Fibroblast of pulmonary artery (primary cell): ENCODE data around the gene C1RL.

ENCODE experiments used
- DNase-seq: peaks from one replicate; pipeline ENCODE4 v3.0.0-alpha.2; 2010; ENCODE audit warnings: low read depth
- H3K4me3 ChIP-seq: replicated peaks from 2 replicates; pipeline ENCODE4 v1.5.1; 2011; ENCODE audit warnings: low read depth, mild to moderate bottlenecking, control low read depth, low read length, moderate library complexity
- TF ChIP-seq, protein P1 (sequence below): IDR thresholded peaks from 2 replicates; pipeline ENCODE4 v1.5.1; 2011; ENCODE audit warnings: mild to moderate bottlenecking, control low read depth, low read length, inconsistent platforms; ENCODE audit errors: missing control alignments

The C1RL gene

DNA sequence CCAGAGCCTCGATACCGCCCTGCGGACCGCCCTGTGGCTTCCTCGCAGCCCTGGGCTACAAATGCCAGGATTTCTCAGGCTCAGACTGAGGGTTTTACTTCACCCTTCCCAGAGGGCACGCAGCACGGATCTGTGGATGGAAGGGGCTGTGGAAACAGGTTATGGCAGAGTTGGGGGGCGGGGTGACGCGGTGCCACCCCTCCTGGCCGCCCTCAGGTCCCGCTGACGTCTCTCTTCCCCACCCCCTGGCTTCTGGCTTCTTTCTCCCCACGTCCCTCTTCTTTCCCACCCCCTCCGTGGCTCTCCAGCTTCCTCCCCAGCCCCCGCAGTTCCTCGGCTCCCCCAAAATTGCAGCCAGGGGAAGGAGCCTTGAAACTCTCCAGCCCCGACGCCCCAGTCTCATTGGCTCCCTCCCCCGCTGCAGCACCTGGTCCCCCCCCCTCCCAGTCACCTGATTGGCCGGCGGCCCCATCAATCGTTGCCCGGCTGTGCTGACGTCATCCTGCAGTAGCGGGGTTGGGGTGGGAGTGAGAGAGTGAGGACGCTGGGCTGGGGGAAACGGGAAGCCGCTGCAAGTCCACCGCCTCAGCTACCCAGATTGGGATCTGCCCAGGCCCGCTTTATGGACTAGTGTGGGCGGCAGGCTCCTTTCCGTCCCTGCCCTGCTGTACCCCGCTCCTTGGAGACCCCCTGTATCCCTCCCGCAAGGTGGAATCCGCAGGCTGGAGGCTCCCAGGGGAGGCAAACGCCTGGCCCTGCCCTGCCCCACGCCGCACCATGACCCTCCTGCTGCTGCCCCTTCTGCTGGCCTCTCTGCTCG is 21.1 kb upstream of the C1RL start, which contains the start of gene CLSTN3:
Gene CLSTN3 (plus strand): TSS at position 500 of the 820 bp plus-strand sequence. CDS start 278 bp downstream, at position 778.
- peak; percentile 76 for DNase-seq
- peak within 1 kb of the TSS; percentile 82 for H3K4me3 ChIP-seq
- TF ChIP-seq, protein P1, sequence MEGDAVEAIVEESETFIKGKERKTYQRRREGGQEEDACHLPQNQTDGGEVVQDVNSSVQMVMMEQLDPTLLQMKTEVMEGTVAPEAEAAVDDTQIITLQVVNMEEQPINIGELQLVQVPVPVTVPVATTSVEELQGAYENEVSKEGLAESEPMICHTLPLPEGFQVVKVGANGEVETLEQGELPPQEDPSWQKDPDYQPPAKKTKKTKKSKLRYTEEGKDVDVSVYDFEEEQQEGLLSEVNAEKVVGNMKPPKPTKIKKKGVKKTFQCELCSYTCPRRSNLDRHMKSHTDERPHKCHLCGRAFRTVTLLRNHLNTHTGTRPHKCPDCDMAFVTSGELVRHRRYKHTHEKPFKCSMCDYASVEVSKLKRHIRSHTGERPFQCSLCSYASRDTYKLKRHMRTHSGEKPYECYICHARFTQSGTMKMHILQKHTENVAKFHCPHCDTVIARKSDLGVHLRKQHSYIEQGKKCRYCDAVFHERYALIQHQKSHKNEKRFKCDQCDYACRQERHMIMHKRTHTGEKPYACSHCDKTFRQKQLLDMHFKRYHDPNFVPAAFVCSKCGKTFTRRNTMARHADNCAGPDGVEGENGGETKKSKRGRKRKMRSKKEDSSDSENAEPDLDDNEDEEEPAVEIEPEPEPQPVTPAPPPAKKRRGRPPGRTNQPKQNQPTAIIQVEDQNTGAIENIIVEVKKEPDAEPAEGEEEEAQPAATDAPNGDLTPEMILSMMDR: no peak

DNA sequence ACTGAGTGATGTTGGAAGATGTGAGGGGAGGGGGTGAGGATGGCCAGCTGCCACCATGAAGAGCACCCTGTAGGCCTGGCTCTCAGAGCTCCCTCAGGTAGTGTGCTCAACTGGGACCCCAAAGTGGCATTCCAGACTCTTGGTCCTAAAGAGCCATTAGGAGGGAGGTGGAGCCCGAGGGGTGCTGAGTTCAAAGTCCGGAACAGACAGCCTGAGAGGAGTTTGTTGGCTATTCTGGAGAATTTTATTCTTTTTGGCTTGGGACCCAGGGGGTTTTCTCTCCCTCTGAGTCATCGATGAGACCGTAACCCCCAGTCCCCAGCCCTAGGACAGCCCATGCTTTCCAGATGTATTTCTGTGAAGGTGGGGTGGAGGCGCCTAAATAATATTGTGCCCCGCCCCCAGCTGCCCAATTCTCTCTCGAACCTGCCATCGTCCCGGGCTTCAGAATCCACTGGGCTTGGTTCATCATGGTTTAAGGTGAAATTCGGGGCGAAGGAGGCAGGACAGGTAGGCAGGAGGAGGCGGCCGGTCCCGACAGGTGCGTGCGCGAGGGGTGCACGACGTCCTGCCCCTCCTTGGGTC is 20.4 kb upstream of the C1RL start:
- H3K4me3 ChIP-seq: peak overlapping the region; percentile 82
- DNase-seq: no peak
- TF ChIP-seq, protein P1: no peak

DNA sequence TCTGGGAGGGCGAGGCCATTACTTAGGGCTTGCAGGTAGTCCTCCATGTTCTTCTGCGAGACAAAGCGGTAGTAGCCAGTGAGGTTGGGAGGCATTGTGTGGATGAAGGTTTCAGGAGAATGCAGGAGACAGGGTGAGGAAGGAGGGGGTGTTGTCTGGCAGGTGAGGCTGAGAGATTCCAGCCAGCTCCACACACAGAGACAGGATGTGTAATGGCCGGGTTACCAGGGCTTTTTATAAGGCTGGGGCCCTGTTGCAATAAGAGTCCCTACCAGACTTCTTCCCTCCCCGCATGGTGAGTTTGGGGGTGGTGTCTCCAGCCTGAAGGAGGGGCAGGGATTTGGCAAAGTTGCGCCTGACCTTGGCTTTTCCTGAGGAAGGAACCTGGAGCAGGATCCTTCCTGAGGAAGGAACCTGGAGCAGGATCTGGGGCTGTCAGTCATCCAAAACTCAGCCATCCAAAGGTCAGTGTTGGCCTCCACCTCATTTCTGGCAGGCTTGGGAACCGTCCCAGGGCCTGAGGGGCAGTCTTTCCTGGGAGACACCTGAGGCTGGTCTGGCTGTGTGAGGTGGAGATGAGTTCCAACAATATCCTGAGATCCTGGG is 19.8 kb upstream of the C1RL start, which contains the start of gene RBP5:
Gene RBP5 (minus strand): TSS at position 209 of the 606 bp plus-strand sequence. CDS start 114 bp downstream, at position 95.
- TF ChIP-seq, protein P1: no peak
- peak within 1 kb of the TSS; percentile 82 for H3K4me3 ChIP-seq
- DNase-seq: no peak

DNA sequence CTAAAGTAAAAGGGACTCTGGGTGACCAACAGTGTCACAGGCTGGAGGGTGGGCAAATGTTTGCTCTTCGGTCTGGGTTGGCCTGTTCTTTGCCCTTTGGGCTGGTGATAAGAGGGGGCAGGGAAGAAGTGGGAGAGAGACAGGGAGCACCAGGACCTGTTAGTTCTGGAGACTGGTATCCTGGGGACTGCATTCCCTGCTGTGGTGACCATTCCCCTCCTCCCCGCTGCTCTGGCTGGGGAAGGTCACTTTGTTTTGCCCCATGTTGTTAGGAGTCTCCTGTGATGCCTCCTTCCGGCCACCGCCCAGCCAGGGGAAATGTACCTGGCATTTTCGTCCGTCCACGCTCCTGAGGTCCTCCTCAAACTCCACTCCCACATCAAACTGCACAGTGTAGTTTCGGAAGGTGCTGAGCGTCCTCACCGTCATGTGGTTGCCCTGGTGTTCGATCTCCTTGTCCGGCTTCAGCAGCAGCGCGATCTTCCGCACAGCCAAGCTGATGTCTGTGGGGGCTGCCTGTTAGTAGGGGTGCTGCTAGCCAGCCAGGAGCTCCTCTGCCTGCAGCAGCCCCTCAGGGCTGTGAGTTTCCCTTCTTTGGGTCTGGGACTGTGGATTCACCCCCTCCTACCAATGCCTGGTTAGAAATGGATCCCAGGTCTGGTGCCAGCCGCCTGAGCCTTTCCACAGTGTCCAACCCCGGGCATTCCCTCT is 19.1 kb upstream of the C1RL start:
- no peak overlapping the region for H3K4me3 ChIP-seq
- TF ChIP-seq, protein P1: no peak
- no peak for DNase-seq

DNA sequence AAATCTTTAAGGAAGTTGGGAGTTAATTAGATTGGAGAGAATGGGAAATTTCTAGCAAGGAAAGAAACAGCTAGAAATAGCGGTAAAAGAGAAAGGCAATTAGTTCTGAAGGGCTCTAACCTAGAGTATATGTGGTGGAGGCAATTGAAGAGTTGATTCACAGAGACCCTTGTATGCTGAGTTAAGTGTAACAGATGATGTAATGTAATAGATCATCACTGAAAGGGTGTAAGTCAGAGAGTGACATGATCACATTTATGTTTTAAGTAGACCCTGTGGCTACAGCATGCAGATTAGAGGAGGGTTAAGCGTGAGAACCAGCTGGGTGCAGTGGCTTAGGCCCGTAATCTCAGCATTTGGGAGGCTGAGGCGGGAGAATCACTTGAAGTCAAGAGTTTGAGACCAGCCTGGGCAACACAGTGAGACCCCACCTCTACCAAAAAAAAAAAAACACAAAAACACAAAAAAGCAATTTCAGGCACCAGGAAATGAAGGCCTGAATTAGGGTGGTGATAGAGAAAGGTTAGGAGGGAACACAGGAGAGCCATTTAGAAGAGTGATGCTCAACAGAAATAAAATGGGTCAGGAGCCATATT is 16.7 kb upstream of the C1RL start:
- TF ChIP-seq, protein P1: no peak
- H3K4me3 ChIP-seq: no peak overlapping the region
- DNase-seq: no peak

DNA sequence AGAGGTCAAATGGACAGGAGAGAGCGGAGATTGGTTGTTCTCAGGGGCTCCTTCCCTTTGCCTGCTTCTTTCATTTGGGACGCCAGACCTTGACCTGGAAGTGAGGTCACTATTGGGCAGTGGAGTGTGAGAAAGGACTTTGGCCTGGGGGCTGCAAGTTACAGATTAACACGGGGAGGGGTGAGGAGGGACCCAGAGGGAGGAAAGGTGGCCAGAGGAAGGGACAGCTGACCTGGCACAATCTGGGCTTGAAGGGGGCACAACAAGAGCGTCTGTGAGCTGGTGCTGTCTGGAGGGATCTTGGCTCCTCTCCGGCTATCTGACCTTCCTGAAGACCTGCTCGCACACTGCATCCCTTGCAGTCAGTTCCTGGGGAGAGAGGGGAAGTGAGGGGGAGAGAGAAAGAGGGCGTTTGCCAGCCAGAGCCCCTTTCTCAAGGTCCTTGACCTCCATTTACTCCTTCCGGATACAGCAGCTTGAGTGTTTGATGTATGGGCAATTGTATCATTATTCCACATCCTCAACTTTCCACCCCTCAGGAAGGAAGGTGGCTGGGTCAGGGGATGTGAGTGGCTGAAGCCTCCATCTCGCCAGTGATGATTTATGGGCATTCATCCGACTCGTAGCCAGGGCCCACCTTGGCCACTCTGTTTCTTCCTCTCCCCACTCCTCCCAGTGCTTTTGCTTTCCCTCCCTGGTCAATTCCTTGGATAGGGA is 14.9 kb upstream of the C1RL start:
- no peak for DNase-seq
- H3K4me3 ChIP-seq: no peak overlapping the region
- TF ChIP-seq, protein P1: no peak
